ENCODE results near the gene DUSP2.
A peak's percentile ranks its signal among the peaks of the same experiment; 100 is the strongest.
"Not testable (repeated sequence)": the region's sequence is repeated elsewhere in the genome, so short reads cannot be mapped to it uniquely, and the experiment has no call there.

The DUSP2 gene

GRCh38 chr2:96146881-96147592 lies 1.8 kb upstream of the DUSP2 start:
- peak; percentile 58 for DNase-seq

DNA sequence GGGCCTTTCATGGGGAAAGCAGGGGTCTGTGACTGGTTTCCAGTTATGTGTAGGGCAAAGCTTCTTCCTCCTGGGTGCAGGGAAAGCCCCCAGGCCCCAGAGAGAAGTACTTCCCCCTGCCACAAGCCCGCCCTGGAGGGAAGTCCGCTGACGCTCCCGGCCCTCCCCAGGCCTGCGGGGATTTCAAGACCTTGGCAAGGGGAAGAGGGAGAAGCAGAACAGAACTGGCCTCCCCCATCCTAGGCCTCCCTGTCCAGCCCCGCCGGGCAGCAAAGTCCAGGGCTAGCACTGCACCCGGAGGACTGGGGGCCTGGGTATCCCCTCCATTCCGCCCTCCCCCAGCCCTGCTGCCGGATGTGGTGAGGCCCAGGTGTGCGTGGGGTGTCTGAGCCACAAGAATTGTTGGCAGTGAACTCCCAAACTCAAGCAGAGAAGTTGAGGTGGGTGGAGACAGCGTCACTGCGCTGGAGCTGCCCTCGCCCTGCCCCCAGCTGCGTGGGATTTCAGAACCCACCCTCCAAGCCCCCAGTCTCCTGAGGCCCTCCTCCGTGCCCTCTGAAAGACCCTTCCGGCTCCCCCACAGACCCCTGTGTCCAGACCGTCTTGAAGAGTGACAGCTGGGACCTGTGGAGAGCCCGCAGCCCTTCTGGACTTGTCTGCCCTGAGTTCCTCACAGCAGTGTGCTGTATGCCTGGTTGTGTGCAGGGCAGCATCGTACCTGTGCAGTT lies 1.1 kb upstream of the DUSP2 start:
- DNase-seq, result no peak

DNA sequence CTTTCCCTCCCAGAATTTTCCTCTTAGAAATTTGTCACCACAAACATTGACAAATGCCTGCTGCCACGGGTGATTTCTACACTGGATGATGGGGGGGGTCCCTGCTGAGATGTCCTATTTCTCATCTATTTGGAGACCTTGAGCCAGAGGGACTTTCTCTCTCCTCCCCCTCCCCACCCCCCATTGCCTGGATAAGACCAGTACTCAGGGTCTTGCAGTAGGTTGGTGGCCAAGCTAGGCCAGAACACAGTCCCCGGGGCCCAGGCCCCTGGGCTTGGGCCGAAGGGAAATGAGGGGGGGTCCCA lies 560 bp upstream of the DUSP2 start:
- no peak for DNase-seq

GRCh38 chr2:96144481-96145035 lies 682 bp downstream of the DUSP2 start:
- peak; percentile 70 for DNase-seq

DNA sequence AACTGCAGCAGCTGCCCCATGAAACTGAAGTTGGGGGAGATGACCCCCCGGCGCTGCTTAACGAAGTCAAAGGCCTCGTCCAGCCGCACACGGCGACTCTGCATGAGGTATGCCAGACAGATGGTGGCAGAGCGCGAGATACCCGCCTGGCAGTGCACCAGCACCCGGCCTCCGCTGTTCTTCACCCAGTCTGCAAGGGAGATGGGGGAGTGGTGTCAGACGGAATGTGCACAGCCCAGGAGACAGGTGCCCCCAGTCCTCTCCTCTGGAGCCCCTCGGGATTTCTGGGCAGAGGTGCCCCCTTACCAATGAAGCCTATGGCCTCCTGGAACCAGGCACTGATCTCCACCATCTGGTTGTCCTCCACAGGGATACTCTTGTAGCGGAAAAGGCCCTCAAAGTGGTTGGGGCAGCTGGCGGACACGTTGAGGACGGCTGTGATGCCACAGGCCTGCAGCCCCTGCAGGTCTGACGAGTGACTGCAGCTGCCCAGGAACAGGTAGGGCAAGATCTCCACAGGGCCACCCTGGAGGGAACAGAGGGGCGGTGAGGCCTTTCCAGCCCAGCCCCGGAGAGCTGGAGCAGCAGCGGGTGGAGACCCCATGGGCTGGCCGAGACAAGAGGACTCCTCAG lies 1.3 kb downstream of the DUSP2 start:
- DNase-seq, result peak; percentile 50

GRCh38 chr2:96143231-96143847 lies 1.9 kb downstream of the DUSP2 start:
- DNase-seq, result no peak

DNA sequence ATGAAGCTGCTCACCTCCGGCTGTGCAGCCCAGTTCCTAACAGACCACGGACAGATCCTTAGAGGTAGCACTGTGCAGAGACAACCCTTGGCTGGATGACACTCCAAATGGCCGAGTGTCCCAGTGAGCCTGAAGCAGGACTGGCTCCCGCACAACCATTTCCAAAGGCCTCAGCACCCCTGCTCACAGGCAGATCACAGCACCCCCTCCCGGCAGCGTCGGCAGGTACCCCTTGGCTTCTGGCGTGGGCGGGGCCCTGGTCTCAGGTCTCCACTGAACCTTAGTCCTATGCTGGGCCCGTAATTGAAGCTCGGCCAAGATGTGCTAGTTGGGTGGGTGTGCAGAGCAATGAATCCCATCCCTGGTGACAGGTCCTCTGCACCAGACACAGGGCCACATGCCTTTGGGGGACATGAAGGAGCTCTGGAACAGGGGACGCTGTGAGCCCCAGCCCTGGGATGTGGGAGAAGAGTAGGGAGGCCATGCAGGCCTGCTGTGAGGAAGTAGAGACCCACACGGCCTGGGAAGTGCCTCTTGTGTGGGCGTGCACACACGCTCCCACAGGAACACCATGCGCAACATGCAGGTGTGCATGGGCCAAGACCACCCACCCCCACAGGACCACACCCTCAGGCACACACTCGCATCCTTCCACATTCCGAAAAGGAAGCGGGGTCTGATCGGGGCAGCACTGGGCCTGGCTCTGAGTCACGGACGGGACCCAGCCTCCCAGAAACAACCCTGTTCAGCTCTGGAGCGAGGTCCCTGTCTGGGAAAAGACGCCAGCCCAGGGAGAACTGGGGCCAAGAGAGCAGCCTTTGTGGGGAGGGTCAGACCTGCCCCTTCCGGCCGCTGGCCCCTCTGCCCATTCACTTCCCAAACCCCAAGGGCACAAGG lies 2.8 kb downstream of the DUSP2 start:
- no peak for DNase-seq

DNA sequence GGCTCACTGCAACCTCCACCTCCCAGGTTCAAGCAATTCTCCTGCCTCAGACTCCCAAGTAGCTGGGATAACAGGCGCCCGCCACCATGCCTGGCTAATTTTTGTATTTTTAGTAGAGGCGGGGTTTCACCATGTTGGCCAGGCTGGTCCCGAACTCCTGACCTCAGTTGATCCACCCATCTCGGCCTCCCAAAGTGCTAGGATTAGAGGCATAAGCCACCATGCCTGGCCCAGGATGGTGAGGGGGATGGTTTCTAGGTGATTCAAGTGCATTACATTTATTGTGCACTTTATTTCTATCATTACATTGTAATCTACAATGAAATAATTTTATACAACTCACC lies 3.6 kb downstream of the DUSP2 start:
- not testable (repeated sequence) for DNase-seq

GRCh38 chr2:96140941-96141623 lies 4.2 kb downstream of the DUSP2 start:
- no peak for DNase-seq

- no peak for DNase-seq
These were observed 6.0 kb downstream of the DUSP2 start for GRCh38 chr2:96139181-96139758.

GRCh38 chr2:96138179-96139145 lies 6.8 kb downstream of the DUSP2 start, which contains the start of gene ASTL:
ASTL (minus strand) TSS chr2:96138502; CDS start chr2:96138436, 66 bp downstream.
- DNase-seq, result peak; percentile 84

DNA sequence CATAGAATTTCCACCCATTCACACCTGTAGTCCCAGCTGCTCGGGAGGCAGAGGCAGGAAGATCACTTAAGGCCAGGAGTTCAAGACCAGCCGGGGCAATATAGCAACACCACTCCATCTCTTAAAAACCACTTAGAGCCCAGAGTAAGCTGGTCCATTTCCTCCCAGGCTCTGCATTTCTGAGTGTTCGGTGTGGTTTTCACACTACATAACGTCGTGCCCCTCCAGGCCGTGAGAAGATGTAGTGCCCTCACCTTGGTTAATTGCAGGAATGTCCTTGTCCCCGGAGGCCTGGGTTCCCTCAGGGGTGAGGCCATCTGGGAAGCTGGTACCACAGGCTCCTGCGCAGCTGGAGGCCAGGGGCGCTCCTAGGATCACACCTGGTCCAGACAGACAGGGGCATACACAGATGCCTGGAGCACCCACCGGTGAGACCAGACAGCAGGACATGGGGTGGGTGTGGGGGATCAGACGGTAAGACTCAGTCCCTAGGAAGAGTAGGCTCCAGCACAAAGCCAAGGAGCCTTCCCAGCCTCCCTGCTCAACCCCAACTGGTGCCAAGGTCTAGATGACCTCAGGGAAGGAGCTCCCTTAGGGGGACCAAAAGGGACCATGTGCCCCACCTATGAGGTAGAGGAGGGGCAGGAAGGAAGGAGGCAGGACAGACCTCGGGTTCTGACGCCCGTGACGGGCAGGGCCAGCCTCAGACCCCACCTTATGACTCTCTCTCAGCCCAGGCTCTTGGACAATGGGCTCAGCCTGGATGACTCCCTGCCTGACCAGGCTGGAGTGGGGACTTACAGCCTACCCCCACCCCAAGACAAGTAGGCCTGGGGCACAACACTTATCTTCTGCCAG lies 7.7 kb downstream of the DUSP2 start:
- DNase-seq, result no peak

GRCh38 chr2:96136129-96136720 lies 9.0 kb downstream of the DUSP2 start:
- DNase-seq, result peak; percentile 79

DNA sequence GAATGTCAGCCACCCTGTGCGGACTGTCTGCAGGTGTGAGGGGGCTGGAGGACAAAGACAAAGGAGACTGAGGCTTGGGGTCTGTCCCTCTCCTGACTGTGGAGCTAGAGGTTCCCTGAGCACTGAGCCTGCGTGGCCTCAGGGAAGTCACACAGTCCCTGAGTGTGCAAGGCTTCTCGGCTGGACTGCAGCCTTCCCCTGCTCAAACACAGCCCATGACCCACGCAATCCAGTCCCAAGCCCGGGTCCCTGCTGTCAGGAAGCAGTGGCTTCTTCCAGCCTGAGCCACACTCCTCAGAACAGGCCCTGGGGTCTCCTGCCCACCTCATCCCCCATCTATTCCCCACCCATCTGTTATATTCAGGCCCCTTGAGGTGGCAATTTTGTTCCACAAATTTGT lies 9.6 kb downstream of the DUSP2 start:
- no peak for DNase-seq

GRCh38 chr2:96135171-96135570 lies 10.1 kb downstream of the DUSP2 start:
- DNase-seq, result no peak

GRCh38 chr2:96134421-96134820 lies 10.8 kb downstream of the DUSP2 start:
- no peak for DNase-seq

GRCh38 chr2:96131813-96132745 lies 13.2 kb downstream of the DUSP2 start:
- no peak for DNase-seq

Measured in NCI-H69 (cell line).